CD4-positive, alpha-beta T cell (primary cell): ENCODE results near the gene LMBR1. TPM values are rescaled to one million over a fixed set of nuclear protein-coding genes. Genes with fewer than 3 reads are reported as not detected.

Source experiments
- ATAC-seq: fragments of 200-7000 bp; cut with Tn5 transposase; one replicate; pipeline ENCODE4 v1.10.0; 2022; ENCODE audit warnings: mild to moderate bottlenecking; ENCODE audit not compliant: poor library complexity
- CTCF ChIA-PET: fragments of 350-600 bp; sonication (Branson Sonifier 250); formaldehyde crosslinking; loops from one replicate; lab custom pipeline; 2021; ENCODE audit warnings: antibody characterized with exemption, inconsistent platforms; lab: Charles Lee
- POLR2A ChIA-PET: fragments of 350-600 bp; sonication (Branson Sonifier 250); formaldehyde crosslinking; loops from one replicate; lab custom pipeline; 2021; ENCODE audit warnings: antibody characterized with exemption, inconsistent platforms; lab: Charles Lee
- DNase-seq, 14 experiments: peaks; one replicate each; pipeline ENCODE4 v3.0.0-alpha.2; 2013 to 2020; ENCODE audit warnings: mixed read lengths in 2 of 14
- H3K27ac ChIP-seq, 2 donors: one replicate each; pipeline versions ENCODE4 v1.5.1 to v1.7.0; 2013; ENCODE audit warnings: low read length in 2 of 2, low read depth in 1 of 2, mild to moderate bottlenecking in 1 of 2
- H3K27me3 ChIP-seq, 2 experiments: 1 replicate in 1 of 2; 2 replicates in 1 of 2; pipeline versions ENCODE4 v1.6.1 to v1.7.0; 2013; ENCODE audit warnings: low read length in 2 of 2, control low read depth in 1 of 2, mild to moderate bottlenecking in 1 of 2, moderate library complexity in 1 of 2; ENCODE audit not compliant: insufficient read depth in 2 of 2, control insufficient read depth in 1 of 2
- H3K36me3 ChIP-seq: one replicate; pipeline ENCODE4 v1.6.1; 2013; ENCODE audit warnings: low read length, control low read depth; ENCODE audit not compliant: insufficient read depth
- H3K4me1 ChIP-seq: one replicate; pipeline ENCODE4 v1.6.1; 2013; ENCODE audit warnings: low read length, control low read depth; ENCODE audit not compliant: insufficient read depth
- H3K4me3 ChIP-seq: one replicate; pipeline ENCODE4 v1.5.1; 2013; ENCODE audit warnings: mild to moderate bottlenecking, low read length, moderate library complexity
- H3K9me3 ChIP-seq, 2 experiments: 1 replicate in 1 of 2; 2 replicates in 1 of 2; pipeline versions ENCODE4 v1.6.1 to v1.7.0; 2013; ENCODE audit warnings: low read length in 2 of 2, mild to moderate bottlenecking in 2 of 2, control low read depth in 1 of 2, moderate library complexity in 1 of 2; ENCODE audit not compliant: control insufficient read depth in 1 of 2, insufficient read depth in 1 of 2
- H3K27ac Mint-ChIP-seq: one replicate; pipeline ENCODE4 v1.8.0; 2020; ENCODE audit warnings: mixed read lengths
- H3K27me3 Mint-ChIP-seq: one replicate; pipeline ENCODE4 v1.8.0; 2021; ENCODE audit warnings: mixed read lengths
- H3K36me3 Mint-ChIP-seq: one replicate; pipeline ENCODE4 v1.8.0; 2021; ENCODE audit warnings: low read depth, mixed read lengths
- H3K4me1 Mint-ChIP-seq: one replicate; pipeline ENCODE4 v1.8.0; 2021; ENCODE audit warnings: low read depth, mixed read lengths
- H3K4me3 Mint-ChIP-seq: one replicate; pipeline ENCODE4 v1.8.0; 2020; ENCODE audit warnings: mild to moderate bottlenecking, mixed read lengths
- H3K9me3 Mint-ChIP-seq: one replicate; pipeline ENCODE4 v1.8.0; 2020; ENCODE audit warnings: mixed read lengths
- intact Hi-C, 2 experiments: fragments of 100-400 bp; cut with DNase I in 1 of 2; cut with micrococcal nuclease in 1 of 2; formaldehyde crosslinking; loops; one replicate each; pipeline versions ENCODE4 v1.15.1 to v1.9.0; 2023 to 2025; cut with DNase I, micrococcal nuclease
- total RNA-seq, 174 experiments: library from RNA in 2 of 174; stranded (reverse) in 2 of 174; gene quantifications; one replicate each; pipeline ENCODE4 v1.2.3 and lab custom pipeline; 2021 to 2026
- TF ChIP-seq, protein P1 (sequence below): fragments of 200-600 bp; IDR thresholded peaks from one replicate; pipeline ENCODE4 v1.8.0; 2022; ENCODE audit warnings: antibody characterized with exemption, mild to moderate bottlenecking

LMBR1 gene
- total RNA-seq, 2 experiments from 2014 or later, result 61.6 to 61.9 TPM

DNA sequence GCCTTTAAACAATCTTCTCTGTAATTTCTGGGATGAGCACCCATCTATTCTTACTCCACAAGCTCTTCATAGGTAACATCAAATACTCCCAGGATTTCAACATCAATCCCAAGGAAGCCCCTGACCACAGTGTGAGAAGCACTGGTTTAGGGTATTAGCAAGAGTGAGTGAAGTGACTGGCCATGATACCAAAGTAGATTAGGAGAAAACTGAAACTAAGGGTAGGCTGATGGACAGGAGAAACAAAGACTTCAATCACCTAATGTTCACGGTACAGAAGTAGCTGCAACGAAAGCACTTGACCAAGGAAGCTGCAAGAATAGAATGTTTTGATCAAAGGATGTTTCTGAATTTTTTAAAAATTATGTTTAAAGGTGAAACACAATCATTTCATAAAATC, 49.8 kb downstream of the LMBR1 start:
- Mint-ChIP-seq H3K36me3 (peaks cover 21% of the 10 kb centered on the region), H3K4me1 (peaks cover 39% of the 10 kb centered on the region), H3K27me3 (no peaks in the 10 kb centered on the region), H3K27ac (no peak overlapping the region), H3K4me3 (no peak overlapping the region), H3K9me3 (peaks cover 2% of the 10 kb centered on the region)
- Histone ChIP-seq H3K4me3 (no peak overlapping the region), H3K9me3 (no peaks in the 10 kb centered on the region), H3K27ac (no peak overlapping the region), H3K27me3 (no peaks in the 10 kb centered on the region), H3K4me1 (no peaks in the 10 kb centered on the region), H3K36me3 (no peaks in the 10 kb centered on the region)
- ChIA-PET POLR2A (interaction anchor here (1.1 to 1.2 kb wide), 2 partner anchors 12 to 50 kb away, joined by 3 read pairs; partner anchors contain the start of gene LMBR1), CTCF (interaction anchor here (0.7 kb wide), 1 partner anchor 10 kb away, joined by 3 read pairs; no protein-coding TSS in a partner anchor)
- intact Hi-C loops, result no loop called here
- TF ChIP-seq, protein P1, sequence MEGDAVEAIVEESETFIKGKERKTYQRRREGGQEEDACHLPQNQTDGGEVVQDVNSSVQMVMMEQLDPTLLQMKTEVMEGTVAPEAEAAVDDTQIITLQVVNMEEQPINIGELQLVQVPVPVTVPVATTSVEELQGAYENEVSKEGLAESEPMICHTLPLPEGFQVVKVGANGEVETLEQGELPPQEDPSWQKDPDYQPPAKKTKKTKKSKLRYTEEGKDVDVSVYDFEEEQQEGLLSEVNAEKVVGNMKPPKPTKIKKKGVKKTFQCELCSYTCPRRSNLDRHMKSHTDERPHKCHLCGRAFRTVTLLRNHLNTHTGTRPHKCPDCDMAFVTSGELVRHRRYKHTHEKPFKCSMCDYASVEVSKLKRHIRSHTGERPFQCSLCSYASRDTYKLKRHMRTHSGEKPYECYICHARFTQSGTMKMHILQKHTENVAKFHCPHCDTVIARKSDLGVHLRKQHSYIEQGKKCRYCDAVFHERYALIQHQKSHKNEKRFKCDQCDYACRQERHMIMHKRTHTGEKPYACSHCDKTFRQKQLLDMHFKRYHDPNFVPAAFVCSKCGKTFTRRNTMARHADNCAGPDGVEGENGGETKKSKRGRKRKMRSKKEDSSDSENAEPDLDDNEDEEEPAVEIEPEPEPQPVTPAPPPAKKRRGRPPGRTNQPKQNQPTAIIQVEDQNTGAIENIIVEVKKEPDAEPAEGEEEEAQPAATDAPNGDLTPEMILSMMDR, result no peak
- ATAC-seq, result no peak
- no peak for DNase-seq

DNA sequence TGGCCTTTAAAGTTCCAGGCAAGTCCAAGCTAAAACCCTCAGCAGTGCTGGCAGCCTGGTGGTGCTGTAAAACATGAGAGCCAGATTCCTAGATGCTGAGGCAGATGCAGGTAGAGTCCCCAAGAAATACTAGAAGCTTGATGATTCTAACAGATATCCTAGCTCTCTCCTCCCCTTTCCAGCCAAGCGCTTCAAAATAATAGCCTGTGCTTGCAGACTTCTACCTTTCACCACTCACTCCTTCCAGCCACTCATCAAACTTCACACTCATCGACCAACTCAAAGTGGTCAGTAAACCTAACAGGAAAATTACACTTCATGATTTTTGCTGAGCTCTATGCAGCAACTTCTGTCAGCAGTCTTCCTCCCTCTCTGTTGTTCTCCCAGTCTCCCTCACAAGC, 50.2 kb downstream of the LMBR1 start:
- Histone ChIP-seq H3K27ac (no peak overlapping the region), H3K27me3 (no peaks in the 10 kb centered on the region), H3K9me3 (no peaks in the 10 kb centered on the region), H3K4me3 (no peak overlapping the region), H3K4me1 (no peaks in the 10 kb centered on the region), H3K36me3 (no peaks in the 10 kb centered on the region)
- DNase-seq, result no peak
- ATAC-seq, result no peak
- intact Hi-C loops, result no loop called here
- Mint-ChIP-seq H3K27me3 (no peaks in the 10 kb centered on the region), H3K36me3 (peaks cover 19% of the 10 kb centered on the region), H3K4me1 (peaks cover 35% of the 10 kb centered on the region), H3K4me3 (no peak overlapping the region), H3K9me3 (no peaks in the 10 kb centered on the region), H3K27ac (no peak overlapping the region)
- TF ChIP-seq, protein P1, result no peak
- CTCF ChIA-PET, result no interaction called here
- POLR2A ChIA-PET, result interaction anchor here (1.1 to 1.2 kb wide), 2 partner anchors 12 to 51 kb away, joined by 3 read pairs; partner anchors contain the start of gene LMBR1

DNA sequence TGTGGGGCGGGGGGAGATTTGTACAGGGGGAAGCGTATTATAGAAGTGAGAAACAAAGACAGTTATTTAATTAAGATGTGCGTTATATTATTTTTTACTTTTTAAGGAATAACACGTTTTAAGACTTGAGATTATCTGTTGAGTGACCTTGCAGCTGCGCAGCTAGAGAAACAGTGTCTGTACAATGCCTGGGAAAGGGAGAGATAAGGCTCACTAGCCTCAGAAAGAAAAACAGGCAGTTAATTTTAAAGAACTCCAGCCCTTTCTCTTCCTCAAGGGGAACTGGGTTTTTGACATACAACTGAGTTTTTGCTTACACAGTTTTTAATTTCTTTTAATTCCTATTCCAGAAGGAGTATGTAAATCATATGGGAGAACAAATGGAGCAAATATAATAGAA, 50.7 kb downstream of the LMBR1 start:
- H3K27ac Mint-ChIP-seq, result no peak overlapping the region
- TF ChIP-seq, protein P1, result no peak
- ATAC-seq (no peak), DNase-seq (no peak)
- H3K9me3 Mint-ChIP-seq, result no peaks in the 10 kb centered on the region
- intact Hi-C loops, result no loop called here
- POLR2A ChIA-PET, result interaction anchor here (1.1 kb wide), 1 partner anchor 12 kb away, joined by 3 read pairs; no protein-coding TSS in a partner anchor
- CTCF ChIA-PET, result no interaction called here
- H3K36me3 Mint-ChIP-seq, result peaks cover 20% of the 10 kb centered on the region
- Histone ChIP-seq H3K4me1 (no peaks in the 10 kb centered on the region), H3K36me3 (no peaks in the 10 kb centered on the region), H3K4me3 (no peak overlapping the region), H3K27ac (no peak overlapping the region), H3K27me3 (no peaks in the 10 kb centered on the region), H3K9me3 (no peaks in the 10 kb centered on the region)
- no peaks in the 10 kb centered on the region for H3K27me3 Mint-ChIP-seq
- peaks cover 31% of the 10 kb centered on the region for H3K4me1 Mint-ChIP-seq
- no peak overlapping the region for H3K4me3 Mint-ChIP-seq
